HUES6 (cell line): ENCODE results near the gene PLXNB1.

ENCODE experiments used
- H3K27ac ChIP-seq: 2 replicates; pipeline ENCODE4 v1.7.0; 2013; ENCODE audit warnings: low read depth, mild to moderate bottlenecking, low read length, inconsistent platforms
- H3K27me3 ChIP-seq: 2 replicates; pipeline ENCODE4 v1.6.1; 2013; ENCODE audit warnings: low read length; ENCODE audit not compliant: control insufficient read depth, insufficient read depth
- H3K36me3 ChIP-seq: 2 replicates; pipeline ENCODE4 v1.6.1; 2013; ENCODE audit warnings: low read length; ENCODE audit not compliant: control insufficient read depth, insufficient read depth
- H3K4me1 ChIP-seq: 2 replicates; pipeline ENCODE4 v1.6.1; 2013; ENCODE audit warnings: low read length; ENCODE audit not compliant: control insufficient read depth, insufficient read depth
- H3K4me3 ChIP-seq: 2 replicates; pipeline ENCODE4 v1.5.1; 2013; ENCODE audit warnings: low read depth, low read length
- H3K9ac ChIP-seq: one replicate; pipeline ENCODE4 v1.6.1; 2013; ENCODE audit warnings: mild to moderate bottlenecking, low read length
- H3K9me3 ChIP-seq: 2 replicates; pipeline ENCODE4 v1.6.1; 2013; ENCODE audit warnings: low read depth, low read length; ENCODE audit not compliant: control insufficient read depth, insufficient read depth

Gene PLXNB1

DNA sequence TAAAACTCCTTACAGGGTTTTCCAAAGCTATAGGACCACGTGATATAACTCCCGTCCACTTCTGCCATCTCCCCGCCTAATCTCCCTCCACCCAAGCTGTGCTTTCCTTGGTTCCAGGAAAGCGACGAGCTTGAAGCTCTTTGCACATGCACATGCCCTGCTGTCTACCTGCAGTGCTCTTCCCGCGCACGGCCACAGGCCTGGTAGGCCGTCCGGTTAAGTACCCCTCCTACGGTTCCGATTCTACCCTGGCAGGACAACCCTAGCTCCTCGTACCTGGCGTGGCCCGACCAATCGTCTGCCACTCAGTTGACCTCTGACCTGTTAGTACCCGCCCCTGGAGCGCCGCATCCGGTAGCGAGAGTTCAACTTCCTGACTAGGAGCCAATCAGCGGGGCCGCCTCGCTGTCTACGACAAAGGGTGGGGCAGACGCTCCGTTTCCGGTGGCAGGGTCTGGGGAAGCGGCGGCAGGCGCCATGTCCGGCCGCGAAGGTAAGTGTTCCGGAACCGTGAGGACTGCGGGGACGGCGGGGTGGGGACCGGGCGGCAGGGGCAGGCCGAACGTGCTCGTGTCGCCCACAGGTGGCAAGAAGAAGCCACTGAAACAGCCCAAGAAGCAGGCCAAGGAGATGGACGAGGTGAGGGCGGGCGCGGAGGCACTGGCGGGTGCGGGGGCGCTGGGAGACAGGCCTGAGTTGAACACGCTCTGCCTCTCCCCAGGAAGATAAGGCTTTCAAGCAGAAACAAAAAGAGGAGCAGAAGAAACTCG is 10.1 kb upstream of the PLXNB1 start, which contains the start of the genes CCDC51 and TMA7:
Gene CCDC51, minus strand, starts transcription at position 300 of the 770 bp plus-strand sequence. CDS start 4,991 bp downstream, outside the sequence.
Gene TMA7, plus strand, starts transcription at position 438 of the 770 bp plus-strand sequence. Its CDS starts 40 bp downstream, at position 478.
- Histone ChIP-seq H3K36me3 (peaks cover 35% of the 10 kb centered on the region), H3K27me3 (no peaks in the 10 kb centered on the region), H3K9me3 (no peaks in the 10 kb centered on the region), H3K4me3 (peak within 1 kb of the TSS; percentile 81), H3K4me1 (peaks cover 12% of the 10 kb centered on the region; the same call in 1 of the 2 replicates), H3K27ac (peak within 1 kb of the TSS; percentile 82), H3K9ac (peak within 1 kb of the TSS; percentile 93)

DNA sequence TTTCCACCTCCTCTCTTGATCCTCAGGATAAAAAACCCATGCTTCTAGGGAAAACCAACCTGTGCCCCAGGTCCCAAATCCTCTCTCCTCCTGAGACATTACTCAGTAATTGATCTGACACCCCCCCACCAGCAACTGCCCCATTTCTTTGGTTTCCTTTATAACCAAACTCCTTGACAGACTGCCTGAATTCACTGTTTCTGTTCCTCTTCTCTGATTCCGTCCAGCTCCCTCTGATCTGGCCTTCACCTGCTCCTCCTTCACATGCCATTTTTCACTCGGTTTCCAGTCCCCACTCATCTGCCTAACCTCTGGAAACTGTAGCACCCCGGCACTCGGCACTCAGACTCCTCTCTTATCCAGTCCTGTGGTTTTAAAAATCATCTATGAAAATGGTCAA is 7.9 kb upstream of the PLXNB1 start:
- Histone ChIP-seq H3K36me3 (peaks cover 34% of the 10 kb centered on the region), H3K9ac (no peak overlapping the region), H3K4me3 (no peak overlapping the region), H3K9me3 (no peaks in the 10 kb centered on the region), H3K4me1 (peaks cover 16% of the 10 kb centered on the region; the same call in 1 of the 2 replicates), H3K27ac (no peak overlapping the region), H3K27me3 (no peaks in the 10 kb centered on the region)

DNA sequence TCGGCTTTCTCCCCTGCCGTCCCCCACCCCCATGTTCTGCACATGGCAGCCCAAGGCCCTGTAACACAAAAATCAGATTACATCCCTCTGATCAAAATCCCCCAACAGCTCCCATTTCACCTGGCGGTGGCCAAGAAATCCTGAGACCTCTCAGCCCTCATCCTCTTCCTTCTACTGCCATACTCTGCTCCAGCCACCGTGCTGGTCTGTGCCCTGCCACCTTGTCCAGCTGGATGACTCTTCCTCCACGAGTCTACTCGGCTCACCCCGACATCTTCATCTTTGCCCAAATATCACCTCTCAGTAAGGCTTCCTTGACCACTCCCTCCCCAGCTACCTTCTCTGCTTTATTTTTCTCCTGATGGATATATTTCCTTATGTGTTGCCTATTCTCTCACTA is 7.0 kb upstream of the PLXNB1 start:
- no peaks in the 10 kb centered on the region for H3K9me3 ChIP-seq
- no peak overlapping the region for H3K9ac ChIP-seq
- H3K27ac ChIP-seq = no peak overlapping the region
- no peak overlapping the region for H3K4me3 ChIP-seq
- H3K27me3 ChIP-seq = no peaks in the 10 kb centered on the region
- peaks cover 35% of the 10 kb centered on the region for H3K36me3 ChIP-seq
- peaks cover 22% of the 10 kb centered on the region; the same call in 1 of the 2 replicates for H3K4me1 ChIP-seq

DNA sequence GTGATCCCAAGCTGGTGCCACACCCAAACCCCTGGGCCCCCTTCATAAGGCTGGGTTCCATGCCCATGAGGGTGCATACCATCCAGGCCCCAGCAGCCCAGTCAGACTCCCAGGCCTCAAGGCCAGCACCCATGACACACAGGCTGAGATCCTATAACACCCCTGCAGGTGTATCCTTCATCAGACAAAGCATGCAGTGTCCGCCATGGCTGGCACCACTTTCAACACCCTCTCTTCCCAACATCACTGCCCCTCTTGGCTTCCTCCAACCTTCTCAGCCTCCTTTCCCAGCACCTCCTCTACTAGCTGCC is 6.5 kb upstream of the PLXNB1 start:
- H3K4me3 ChIP-seq = no peak overlapping the region
- H3K4me1 ChIP-seq = peaks cover 18% of the 10 kb centered on the region; the same call in 1 of the 2 replicates
- H3K27me3 ChIP-seq = no peaks in the 10 kb centered on the region
- H3K36me3 ChIP-seq = peaks cover 34% of the 10 kb centered on the region
- H3K9me3 ChIP-seq = no peaks in the 10 kb centered on the region
- H3K27ac ChIP-seq = no peak overlapping the region
- no peak overlapping the region for H3K9ac ChIP-seq

DNA sequence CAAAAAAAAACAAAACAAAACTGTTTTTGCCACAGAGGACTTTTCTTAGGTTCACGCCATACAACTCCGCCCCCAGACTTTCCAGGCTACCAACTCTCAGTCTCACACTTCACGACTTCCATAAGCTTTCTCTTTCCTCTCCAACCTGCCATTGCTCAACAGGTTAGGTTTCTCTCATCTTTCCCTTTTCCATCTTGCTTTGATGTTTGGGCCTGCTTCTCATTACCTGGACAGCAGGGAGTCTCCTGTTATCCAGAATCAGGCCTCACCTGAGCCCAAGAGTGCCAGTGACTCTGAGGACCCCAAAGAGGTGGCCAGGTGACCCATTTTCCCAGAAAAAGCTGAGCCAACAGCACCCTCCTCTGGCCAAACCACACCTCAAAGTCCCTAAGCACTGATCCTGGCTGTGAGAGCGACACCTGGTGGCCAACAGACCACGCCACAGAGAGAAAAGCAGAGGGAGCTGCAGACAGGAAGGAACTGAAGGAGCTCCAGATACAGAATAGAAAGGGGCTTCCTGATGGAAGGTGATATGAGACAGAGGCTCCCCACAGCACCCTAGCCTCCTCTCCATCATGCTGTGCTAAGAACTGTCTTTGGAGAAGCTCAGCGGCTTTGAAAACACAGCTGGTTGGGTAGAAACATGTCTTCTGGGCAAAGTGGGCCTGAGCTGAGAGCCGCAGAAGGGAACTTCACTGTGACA is 6.0 kb upstream of the PLXNB1 start:
- peaks cover 19% of the 10 kb centered on the region for H3K4me1 ChIP-seq
- no peak overlapping the region for H3K27ac ChIP-seq
- peaks cover 32% of the 10 kb centered on the region for H3K36me3 ChIP-seq
- no peak overlapping the region for H3K9ac ChIP-seq
- H3K27me3 ChIP-seq = no peaks in the 10 kb centered on the region
- H3K9me3 ChIP-seq = no peaks in the 10 kb centered on the region
- no peak overlapping the region for H3K4me3 ChIP-seq

DNA sequence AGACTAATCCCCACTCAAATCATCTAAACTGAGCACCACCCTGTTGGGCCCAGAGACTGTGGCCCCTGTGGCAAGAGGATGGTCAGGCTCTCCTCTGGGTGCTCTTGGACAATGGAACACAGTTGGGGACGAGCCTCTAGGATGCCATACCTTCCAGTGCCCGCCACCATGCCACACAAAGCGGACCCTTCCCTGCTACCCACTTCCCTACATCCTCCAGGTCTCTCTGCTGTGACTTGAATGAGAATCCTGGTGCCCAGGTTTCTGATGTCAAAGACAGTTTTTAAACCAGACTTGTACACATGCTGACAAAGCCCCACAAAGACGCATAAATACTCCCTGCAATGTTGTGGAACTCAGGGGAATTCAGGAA is 5.3 kb upstream of the PLXNB1 start:
- Histone ChIP-seq H3K9me3 (no peaks in the 10 kb centered on the region), H3K9ac (peak overlapping the region; percentile 8), H3K27me3 (no peaks in the 10 kb centered on the region), H3K27ac (no peak overlapping the region), H3K4me3 (no peak overlapping the region), H3K4me1 (peaks cover 26% of the 10 kb centered on the region), H3K36me3 (peaks cover 32% of the 10 kb centered on the region)

DNA sequence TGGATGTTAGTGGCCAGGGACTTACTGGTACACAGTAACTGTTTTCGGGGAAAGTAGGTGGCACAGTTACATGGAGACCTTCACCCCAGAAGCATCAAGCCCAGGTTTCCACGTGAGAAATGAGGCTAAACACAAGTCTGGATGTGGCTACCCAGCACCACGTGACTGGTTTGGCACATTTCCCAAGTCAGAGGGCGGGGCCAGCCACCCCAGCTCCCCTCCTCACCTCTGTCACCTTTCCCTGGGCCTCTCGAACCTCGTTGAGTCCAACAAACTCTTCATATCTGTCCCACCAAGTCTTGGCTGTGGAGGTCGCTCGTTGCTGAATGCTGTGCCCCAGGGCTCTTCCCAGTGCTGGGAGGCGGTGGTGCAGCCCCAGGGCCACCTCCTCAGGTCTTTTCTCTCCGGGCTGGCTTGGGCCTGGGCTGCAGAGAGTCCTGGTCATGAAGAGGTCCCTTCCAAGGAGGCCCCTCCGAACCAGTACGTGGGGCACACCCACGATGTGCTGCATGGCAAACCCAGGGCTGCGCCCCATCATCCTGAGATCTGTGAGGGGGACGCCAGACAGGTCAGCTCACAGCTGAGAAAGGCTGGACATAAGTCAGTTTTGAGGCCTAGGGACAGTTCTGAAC is 4.8 kb upstream of the PLXNB1 start:
- Histone ChIP-seq H3K4me1 (peaks cover 28% of the 10 kb centered on the region), H3K9ac (peak overlapping the region; percentile 8)

DNA sequence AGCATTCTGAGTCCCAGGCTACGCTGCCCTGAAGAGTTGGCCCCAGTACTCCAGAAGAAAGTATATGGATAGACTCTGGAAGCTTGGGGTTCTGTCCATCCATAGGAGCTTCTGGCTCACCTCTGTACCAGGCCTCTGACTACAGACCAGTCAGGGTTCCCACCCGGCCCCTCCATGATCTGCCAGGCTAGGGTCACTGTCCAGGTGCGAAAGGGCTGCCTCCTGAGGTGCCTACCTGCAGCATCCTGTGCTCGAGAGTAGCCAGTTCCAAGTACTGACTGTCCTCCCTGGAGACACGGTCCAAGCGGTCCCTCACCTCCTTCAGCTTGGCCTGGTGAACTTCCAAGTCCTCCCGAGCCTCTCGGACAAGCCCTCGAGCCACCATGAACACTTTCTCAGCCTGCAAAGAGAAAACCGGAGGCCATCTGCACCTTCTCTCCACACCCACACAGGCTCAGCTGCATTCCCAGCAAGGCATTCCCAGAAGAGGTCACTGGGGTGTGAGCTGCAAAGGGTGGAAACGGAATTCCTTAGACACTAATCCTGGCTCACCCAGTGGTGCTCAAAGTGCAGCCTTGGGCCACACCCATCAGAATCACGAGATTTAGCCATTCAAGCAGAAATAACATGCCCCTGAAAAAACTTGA is 3.7 kb upstream of the PLXNB1 start:
- Histone ChIP-seq H3K36me3 (peaks cover 32% of the 10 kb centered on the region), H3K9ac (no peak overlapping the region), H3K27me3 (no peaks in the 10 kb centered on the region), H3K4me3 (no peak overlapping the region), H3K27ac (no peak overlapping the region), H3K4me1 (peaks cover 23% of the 10 kb centered on the region), H3K9me3 (no peaks in the 10 kb centered on the region)

More for the DNA sequence above, 4.8 kb upstream of the PLXNB1 start:
- Histone ChIP-seq H3K27ac (no peak overlapping the region), H3K9me3 (no peaks in the 10 kb centered on the region), H3K36me3 (peaks cover 32% of the 10 kb centered on the region), H3K27me3 (no peaks in the 10 kb centered on the region), H3K4me3 (no peak overlapping the region)

DNA sequence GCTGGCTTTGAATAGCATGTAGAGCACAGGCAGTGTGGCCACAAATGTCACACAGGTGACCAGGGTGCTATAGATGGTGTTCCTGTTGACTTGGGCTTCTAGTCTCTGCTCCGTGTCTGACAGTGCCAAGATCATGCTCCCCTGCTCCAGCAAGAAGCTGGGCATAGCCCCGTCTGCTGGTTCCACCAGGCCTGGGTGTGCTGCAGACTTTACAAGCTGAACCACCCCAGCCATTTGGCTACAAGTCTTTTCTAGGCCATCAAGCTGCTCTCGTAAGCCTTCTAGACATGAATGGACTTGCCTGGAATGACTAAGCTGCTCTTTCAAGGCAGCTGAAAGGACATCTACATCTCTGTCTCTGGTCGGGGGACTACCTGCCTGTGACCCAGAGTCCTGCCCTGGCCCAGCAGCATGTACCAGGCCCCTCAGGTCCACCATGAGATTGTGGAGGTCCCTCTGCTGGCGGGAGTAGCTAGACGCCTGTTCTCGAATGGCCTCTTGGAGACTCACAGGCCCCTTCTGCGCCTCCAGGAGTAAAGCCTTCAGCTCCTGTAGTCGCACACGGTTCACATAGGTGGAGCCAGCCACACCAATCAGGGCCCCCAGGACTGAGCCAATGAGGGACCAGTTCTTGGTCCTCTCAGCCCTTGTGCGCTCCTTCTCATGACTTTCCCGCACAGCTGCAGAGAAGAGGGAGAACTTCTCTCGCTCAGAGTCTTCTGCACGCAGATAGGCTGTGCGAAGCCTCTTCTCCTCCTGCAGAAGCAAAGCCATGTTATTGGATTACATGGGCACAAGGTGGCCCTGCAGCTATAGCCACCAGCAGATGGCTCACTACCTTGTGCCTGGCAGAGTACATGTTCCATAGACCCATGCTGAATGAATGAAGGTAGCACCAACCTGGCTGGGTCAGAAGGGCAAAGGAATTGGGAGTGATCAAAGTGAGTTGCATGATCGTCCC is 2.8 kb upstream of the PLXNB1 start:
- peak overlapping the region; percentile 4; the same call in 1 of the 2 replicates for H3K27ac ChIP-seq
- peaks cover 32% of the 10 kb centered on the region for H3K36me3 ChIP-seq
- peaks cover 29% of the 10 kb centered on the region for H3K4me1 ChIP-seq
- H3K27me3 ChIP-seq = no peaks in the 10 kb centered on the region
- H3K9me3 ChIP-seq = no peaks in the 10 kb centered on the region
- H3K4me3 ChIP-seq = no peak overlapping the region
- no peak overlapping the region for H3K9ac ChIP-seq
